Ishikawa (cell line): Measurements from ENCODE around the gene GNG7.

Experiments
- CEBPB ChIP-seq: IDR thresholded peaks from 2 replicates; pipeline ENCODE4 v1.6.1; 2012
- CREB1 ChIP-seq: IDR thresholded peaks from 2 replicates; pipeline ENCODE4 v1.6.1; 2012; ENCODE audit warnings: low read depth
- EGR1 ChIP-seq: IDR thresholded peaks from 2 replicates; pipeline ENCODE4 v1.6.1; 2012
- EP300 ChIP-seq: IDR thresholded peaks from 2 replicates; pipeline ENCODE4 v1.6.1; 2012; ENCODE audit warnings: borderline replicate concordance
- FOXM1 ChIP-seq: IDR thresholded peaks from 2 replicates; pipeline ENCODE4 v1.6.1; 2012; ENCODE audit warnings: low read depth, borderline replicate concordance
- NFIC ChIP-seq: IDR thresholded peaks from 2 replicates; pipeline ENCODE4 v1.6.1; 2012
- TAF1 ChIP-seq: IDR thresholded peaks from 2 replicates; pipeline ENCODE4 v1.6.1; 2012; ENCODE audit warnings: low read depth, mild to moderate bottlenecking
- TCF12 ChIP-seq: IDR thresholded peaks from 2 replicates; pipeline ENCODE4 v1.6.1; 2012; ENCODE audit warnings: low read depth
- TEAD4 ChIP-seq: IDR thresholded peaks from 2 replicates; pipeline ENCODE4 v1.6.1; 2012
- YY1 ChIP-seq: IDR thresholded peaks from 2 replicates; pipeline ENCODE4 v1.6.1; 2012; ENCODE audit warnings: low read depth
- TF ChIP-seq, protein P1 (sequence below): IDR thresholded peaks from 2 replicates; pipeline ENCODE4 v1.6.1; 2012
- TF ChIP-seq, protein P2 (sequence below): IDR thresholded peaks from 2 replicates; pipeline ENCODE4 v1.6.1; 2012; ENCODE audit warnings: low read depth, mild to moderate bottlenecking
- TF ChIP-seq, protein P3 (sequence below): IDR thresholded peaks from 2 replicates; pipeline ENCODE4 v1.6.1; 2012

DNA sequence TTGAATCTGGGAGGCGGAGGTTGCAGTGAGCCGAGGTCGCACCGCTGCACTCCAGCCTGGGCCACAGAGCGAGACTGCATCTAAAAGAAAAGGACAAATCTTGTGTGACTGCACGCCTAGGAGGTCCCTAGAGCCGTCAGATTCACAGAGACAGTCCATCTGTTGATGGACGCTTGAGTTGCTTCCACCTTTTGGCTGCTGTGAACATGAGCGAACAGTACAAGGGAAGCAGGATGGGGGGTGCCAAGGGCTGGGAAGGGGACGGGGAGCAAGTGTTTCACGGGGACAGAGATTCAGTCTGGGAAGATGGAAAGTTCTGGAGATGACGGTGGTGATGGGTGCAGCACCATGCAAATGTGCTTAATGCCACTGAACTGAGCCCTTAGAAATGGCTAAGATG lies 78.7 kb downstream of the GNG7 start:
- TF ChIP-seq, protein P1, sequence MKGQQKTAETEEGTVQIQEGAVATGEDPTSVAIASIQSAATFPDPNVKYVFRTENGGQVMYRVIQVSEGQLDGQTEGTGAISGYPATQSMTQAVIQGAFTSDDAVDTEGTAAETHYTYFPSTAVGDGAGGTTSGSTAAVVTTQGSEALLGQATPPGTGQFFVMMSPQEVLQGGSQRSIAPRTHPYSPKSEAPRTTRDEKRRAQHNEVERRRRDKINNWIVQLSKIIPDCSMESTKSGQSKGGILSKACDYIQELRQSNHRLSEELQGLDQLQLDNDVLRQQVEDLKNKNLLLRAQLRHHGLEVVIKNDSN = no peak
- TF ChIP-seq EP300 = no peak
- TF ChIP-seq YY1 = no peak
- TF ChIP-seq CREB1 = no peak
- no peak for TF ChIP-seq EGR1
- TF ChIP-seq TAF1 = no peak
- TF ChIP-seq TEAD4 = no peak
- TF ChIP-seq, protein P2, sequence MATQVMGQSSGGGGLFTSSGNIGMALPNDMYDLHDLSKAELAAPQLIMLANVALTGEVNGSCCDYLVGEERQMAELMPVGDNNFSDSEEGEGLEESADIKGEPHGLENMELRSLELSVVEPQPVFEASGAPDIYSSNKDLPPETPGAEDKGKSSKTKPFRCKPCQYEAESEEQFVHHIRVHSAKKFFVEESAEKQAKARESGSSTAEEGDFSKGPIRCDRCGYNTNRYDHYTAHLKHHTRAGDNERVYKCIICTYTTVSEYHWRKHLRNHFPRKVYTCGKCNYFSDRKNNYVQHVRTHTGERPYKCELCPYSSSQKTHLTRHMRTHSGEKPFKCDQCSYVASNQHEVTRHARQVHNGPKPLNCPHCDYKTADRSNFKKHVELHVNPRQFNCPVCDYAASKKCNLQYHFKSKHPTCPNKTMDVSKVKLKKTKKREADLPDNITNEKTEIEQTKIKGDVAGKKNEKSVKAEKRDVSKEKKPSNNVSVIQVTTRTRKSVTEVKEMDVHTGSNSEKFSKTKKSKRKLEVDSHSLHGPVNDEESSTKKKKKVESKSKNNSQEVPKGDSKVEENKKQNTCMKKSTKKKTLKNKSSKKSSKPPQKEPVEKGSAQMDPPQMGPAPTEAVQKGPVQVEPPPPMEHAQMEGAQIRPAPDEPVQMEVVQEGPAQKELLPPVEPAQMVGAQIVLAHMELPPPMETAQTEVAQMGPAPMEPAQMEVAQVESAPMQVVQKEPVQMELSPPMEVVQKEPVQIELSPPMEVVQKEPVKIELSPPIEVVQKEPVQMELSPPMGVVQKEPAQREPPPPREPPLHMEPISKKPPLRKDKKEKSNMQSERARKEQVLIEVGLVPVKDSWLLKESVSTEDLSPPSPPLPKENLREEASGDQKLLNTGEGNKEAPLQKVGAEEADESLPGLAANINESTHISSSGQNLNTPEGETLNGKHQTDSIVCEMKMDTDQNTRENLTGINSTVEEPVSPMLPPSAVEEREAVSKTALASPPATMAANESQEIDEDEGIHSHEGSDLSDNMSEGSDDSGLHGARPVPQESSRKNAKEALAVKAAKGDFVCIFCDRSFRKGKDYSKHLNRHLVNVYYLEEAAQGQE = no peak
- TF ChIP-seq CEBPB = no peak
- no peak for TF ChIP-seq FOXM1
- no peak for TF ChIP-seq TCF12
- TF ChIP-seq NFIC = no peak
- TF ChIP-seq, protein P3, sequence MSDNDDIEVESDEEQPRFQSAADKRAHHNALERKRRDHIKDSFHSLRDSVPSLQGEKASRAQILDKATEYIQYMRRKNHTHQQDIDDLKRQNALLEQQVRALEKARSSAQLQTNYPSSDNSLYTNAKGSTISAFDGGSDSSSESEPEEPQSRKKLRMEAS = no peak
